K562 (cell line): ENCODE measurements around the gene LIX1. TPM values are rescaled to one million over a fixed set of nuclear protein-coding genes. Genes with fewer than 3 reads are reported as not detected.

Source experiments
- BRF1 ChIP-seq: IDR thresholded peaks from 3 replicates; pipeline ENCODE4 v1.6.1; 2011; ENCODE audit warnings: borderline replicate concordance, mild to moderate bottlenecking; ENCODE audit not compliant: insufficient read length; ENCODE audit errors: extremely low read depth
- CC2D1A ChIP-seq: fragments of 450-650 bp; IDR thresholded peaks from 2 replicates; pipeline ENCODE4 v1.6.1; 2017; ENCODE audit warnings: mild to moderate bottlenecking
- CCNT2 ChIP-seq: IDR thresholded peaks from 2 replicates; pipeline ENCODE4 v1.6.1; 2011; ENCODE audit warnings: borderline replicate concordance, low read depth, mild to moderate bottlenecking, moderate library complexity, mixed read lengths, low read length; ENCODE audit not compliant: insufficient read length; ENCODE audit errors: extremely low read depth
- CSDE1 ChIP-seq, 2 experiments: fragments of 450-650 bp; IDR thresholded peaks; 2 replicates each; pipeline ENCODE4 v1.6.1; 2016; ENCODE audit warnings: mild to moderate bottlenecking in 1 of 2
- DLX4 ChIP-seq: fragments of 250-450 bp; sonication (Bioruptor Pico); IDR thresholded peaks from 2 replicates; pipeline ENCODE4 v1.6.1; 2021; ENCODE audit warnings: mild to moderate bottlenecking
- HDAC3 ChIP-seq: fragments of 450-650 bp; IDR thresholded peaks from 2 replicates; pipeline ENCODE4 v1.6.1; 2018; ENCODE audit warnings: borderline replicate concordance, mild to moderate bottlenecking, moderate library complexity; ENCODE audit not compliant: partially characterized antibody
- HMGN3 ChIP-seq: IDR thresholded peaks from 2 replicates; pipeline ENCODE4 v1.6.1; 2011; ENCODE audit warnings: borderline replicate concordance, low read depth, mild to moderate bottlenecking, mixed read lengths, low read length; ENCODE audit not compliant: insufficient read length; ENCODE audit errors: extremely low read depth
- LEF1 ChIP-seq: fragments of 450-650 bp; IDR thresholded peaks from 2 replicates; pipeline ENCODE4 v1.6.1; 2016; ENCODE audit warnings: mild to moderate bottlenecking
- MAFG ChIP-seq: fragments of 450-650 bp; conservative IDR thresholded peaks from 2 replicates; pipeline ENCODE4 v1.6.1; 2016; ENCODE audit warnings: missing genetic modification characterization, missing compliant biosample characterization
- MAZ ChIP-seq, 2 experiments: fragments of 450-650 bp in 1 of 2; sonication (generic) in 1 of 2; formaldehyde crosslinking; IDR thresholded peaks in 1 of 2; conservative IDR thresholded peaks in 1 of 2; 2 replicates each; pipeline versions ENCODE4 v1.4.0 to v1.5.0; 2020; ENCODE audit warnings: mild to moderate bottlenecking in 1 of 2, missing genetic modification reagents in 1 of 2
- MEF2D ChIP-seq: conservative IDR thresholded peaks from 2 replicates; pipeline ENCODE4 v1.6.1; 2016; ENCODE audit warnings: low read depth, missing genetic modification characterization, missing compliant biosample characterization
- NCOR1 ChIP-seq: fragments of 450-650 bp; IDR thresholded peaks from 2 replicates; pipeline ENCODE4 v1.6.1; 2016; ENCODE audit warnings: mild to moderate bottlenecking, moderate library complexity
- NFYB ChIP-seq: IDR thresholded peaks from 2 replicates; pipeline ENCODE4 v1.6.1; 2011; ENCODE audit warnings: mild to moderate bottlenecking, moderate library complexity; ENCODE audit not compliant: insufficient read length; ENCODE audit errors: extremely low read depth
- RBM34 ChIP-seq: fragments of 200-400 bp; formaldehyde crosslinking; IDR thresholded peaks from 2 replicates; pipeline ENCODE4 v1.6.1; 2018; ENCODE audit warnings: low read length, borderline replicate concordance; ENCODE audit not compliant: insufficient read depth
- SMAD1 ChIP-seq: fragments of 150-350 bp; IDR thresholded peaks from 2 replicates; pipeline ENCODE4 v1.6.1; 2014; ENCODE audit warnings: low read length, low read depth; ENCODE audit not compliant: partially characterized antibody
- UBTF ChIP-seq, 2 experiments: IDR thresholded peaks; 2 replicates each; pipeline ENCODE4 v1.6.1; 2012; ENCODE audit warnings: improper control_type of control experiment in 2 of 2, low read depth in 2 of 2, low read length in 2 of 2, borderline replicate concordance in 1 of 2
- ZNF146 ChIP-seq: IDR thresholded peaks from one replicate; pipeline ENCODE4 v1.6.1; 2018; ENCODE audit warnings: missing compliant biosample characterization; ENCODE audit not compliant: unreplicated experiment
- ZNF655 ChIP-seq: fragments of 250-450 bp; sonication (Bioruptor Pico); IDR thresholded peaks from 2 replicates; pipeline ENCODE4 v1.5.0; 2021
- polyA plus RNA-seq, 8 experiments: library from polyadenylated mRNA; depleted of rRNA in 4 of 8; stranded (reverse) in 5 of 8; unstranded in 3 of 8; fragments of >200 nt; fragmentation: Nextera tagmentation in 2 of 8; fragmentation: Illumina TruSeq in 1 of 8; extraction: Ambion mirVana in 2 of 8; extraction: Trizol in 1 of 8; gene quantifications; 2 replicates each; pipeline versions ENCODE4 v1.2.1 to v1.2.3, GENCODE V29; 2011 to 2014; ENCODE audit warnings: inconsistent platforms in 1 of 8, missing spikeins in 1 of 8
- total RNA-seq, 7 experiments: library from RNA; depleted of rRNA in 6 of 7; stranded (reverse); fragments of >200 nt in 6 of 7; fragmentation: Illumina TruSeq in 2 of 7; extraction: Trizol in 2 of 7; gene quantifications; 2 replicates each; pipeline versions ENCODE4 v1.2.1 to v1.2.3, GENCODE V29; 2011 to 2021; ENCODE audit warnings: low replicate concordance in 1 of 7
- TF ChIP-seq, protein P1 (sequence below): sonication (generic); formaldehyde crosslinking; IDR thresholded peaks from 2 replicates; pipeline ENCODE4 v1.8.0; 2022; ENCODE audit warnings: missing genetic modification reagents, mild to moderate bottlenecking, moderate library complexity, borderline replicate concordance
- TF ChIP-seq, protein P2 (sequence below): fragments of 450-650 bp; formaldehyde crosslinking; conservative IDR thresholded peaks from 2 replicates; pipeline ENCODE4 v1.4.0; 2022; ENCODE audit warnings: mild to moderate bottlenecking, missing genetic modification characterization

The LIX1 gene
- total and polyA plus RNA-seq, 9 of the 15 experiments (the other 6 are each of a cell fraction or from before 2014, with no cell fraction given), result 0.01 to 0.18 TPM; not detected in 7

GRCh38 chr5:97183100-97183929 is 40.9 kb upstream of the LIX1 start, which contains the start of gene RIOK2 (continued):
- TF ChIP-seq MAZ (CRISPR knock-in tag; conservative IDR thresholded peaks at IDR 0.05 in 1 of 2, IDR thresholded peaks at IDR 0.05 in 1 of 2) (no peak; a peak in 1 of 4 replicates), HMGN3 (no peak), MEF2D (tag) (no peak), CCNT2 (no peak), HDAC3 (peak; percentile 42), ZNF655 (CRISPR knock-in tag) (no peak), ZNF146 (no peak), NCOR1 (no peak), NFYB (no peak), BRF1 (no peak), DLX4 (CRISPR knock-in tag) (no peak), SMAD1 (no peak), CC2D1A (no peak), CSDE1 (IDR thresholded peaks at IDR 0.05) (no peak), UBTF (IDR thresholded peaks at IDR 0.05; ENCODE audit: borderline replicate concordance in 1 of 2, low read depth in 2 of 2, low read length in 2 of 2) (0 out of 4 replicates have a peak, but pooled peaks of 1 of the 2 experiments have one; percentile 11), LEF1 (peak; percentile 58; the same call in 1 of the 2 replicates), RBM34 (no peak), MAFG (tag) (no peak)
- TF ChIP-seq, protein P1, sequence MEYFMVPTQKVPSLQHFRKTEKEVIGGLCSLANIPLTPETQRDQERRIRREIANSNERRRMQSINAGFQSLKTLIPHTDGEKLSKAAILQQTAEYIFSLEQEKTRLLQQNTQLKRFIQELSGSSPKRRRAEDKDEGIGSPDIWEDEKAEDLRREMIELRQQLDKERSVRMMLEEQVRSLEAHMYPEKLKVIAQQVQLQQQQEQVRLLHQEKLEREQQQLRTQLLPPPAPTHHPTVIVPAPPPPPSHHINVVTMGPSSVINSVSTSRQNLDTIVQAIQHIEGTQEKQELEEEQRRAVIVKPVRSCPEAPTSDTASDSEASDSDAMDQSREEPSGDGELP (CRISPR knock-in tag), result peak; percentile 73
- TF ChIP-seq, protein P2, sequence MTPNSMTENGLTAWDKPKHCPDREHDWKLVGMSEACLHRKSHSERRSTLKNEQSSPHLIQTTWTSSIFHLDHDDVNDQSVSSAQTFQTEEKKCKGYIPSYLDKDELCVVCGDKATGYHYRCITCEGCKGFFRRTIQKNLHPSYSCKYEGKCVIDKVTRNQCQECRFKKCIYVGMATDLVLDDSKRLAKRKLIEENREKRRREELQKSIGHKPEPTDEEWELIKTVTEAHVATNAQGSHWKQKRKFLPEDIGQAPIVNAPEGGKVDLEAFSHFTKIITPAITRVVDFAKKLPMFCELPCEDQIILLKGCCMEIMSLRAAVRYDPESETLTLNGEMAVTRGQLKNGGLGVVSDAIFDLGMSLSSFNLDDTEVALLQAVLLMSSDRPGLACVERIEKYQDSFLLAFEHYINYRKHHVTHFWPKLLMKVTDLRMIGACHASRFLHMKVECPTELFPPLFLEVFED (CRISPR knock-in tag), result no peak
